HG03571 (cell line): ENCODE data around the gene KLHL34.

Experiments used
- ATAC-seq: cut with Tn5 transposase; IDR thresholded peaks from one replicate; pipeline ENCODE4 v1.9.1; 2021; ENCODE audit not compliant: unreplicated experiment

KLHL34 gene

DNA sequence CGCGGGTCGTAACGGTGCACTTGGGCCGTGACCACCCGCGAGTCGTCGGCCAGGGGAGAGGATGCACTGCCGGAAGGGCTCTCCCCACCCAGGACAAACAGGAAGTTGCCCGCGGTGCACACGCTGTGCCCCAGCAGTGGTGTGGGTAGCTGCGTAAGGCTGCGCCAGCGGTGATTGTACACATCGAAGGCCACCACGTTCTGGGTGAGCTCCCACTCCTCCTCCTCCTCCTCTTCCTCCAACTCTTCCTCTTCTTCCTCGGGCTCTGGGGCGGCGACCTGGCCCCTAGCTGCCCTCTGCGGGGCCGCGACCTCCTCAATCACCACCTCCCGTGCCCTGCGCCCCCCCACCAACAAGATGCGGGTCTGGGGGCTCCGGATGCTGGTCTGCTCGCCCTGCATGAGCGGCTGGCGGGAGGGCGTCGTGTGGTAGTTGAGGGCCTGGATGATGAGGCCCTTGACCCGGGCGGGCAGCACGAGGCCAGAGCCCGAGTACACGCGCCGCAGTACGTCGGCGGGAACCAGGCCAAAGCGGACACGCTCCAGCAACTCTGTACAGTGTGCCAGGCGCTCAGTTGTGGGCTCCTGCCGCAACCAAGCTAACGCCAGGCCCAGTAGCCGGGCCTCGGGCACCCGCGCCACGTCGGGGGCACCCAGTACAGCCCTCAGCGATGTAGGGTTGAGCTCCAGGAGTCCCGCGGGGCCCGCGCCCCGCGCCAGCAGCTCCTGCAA is 1.4 kb downstream of the KLHL34 start:
- ATAC-seq, result no peak

GRCh38 chrX:21655901-21656586 is 2.1 kb downstream of the KLHL34 start:
- no peak for ATAC-seq

DNA sequence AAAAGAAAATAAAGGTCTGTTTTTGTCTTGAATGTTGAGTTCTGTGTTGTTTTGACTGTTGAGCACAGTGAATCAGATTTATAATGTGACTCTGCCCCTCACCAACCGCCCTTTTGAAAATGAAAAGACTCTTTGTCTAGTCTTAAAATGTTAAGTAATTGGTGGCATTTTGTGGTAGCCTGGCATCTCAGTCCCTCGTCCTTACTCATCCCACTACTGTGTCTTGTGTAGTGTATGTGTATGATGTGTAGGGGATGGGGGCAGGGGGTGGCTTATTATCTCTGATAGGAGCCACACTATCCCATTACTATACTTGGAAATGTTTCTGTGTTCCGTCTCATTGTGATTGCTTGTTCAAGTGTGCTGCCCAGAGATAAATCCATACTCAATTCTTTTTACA is 12.2 kb downstream of the KLHL34 start:
- ATAC-seq, result no peak

DNA sequence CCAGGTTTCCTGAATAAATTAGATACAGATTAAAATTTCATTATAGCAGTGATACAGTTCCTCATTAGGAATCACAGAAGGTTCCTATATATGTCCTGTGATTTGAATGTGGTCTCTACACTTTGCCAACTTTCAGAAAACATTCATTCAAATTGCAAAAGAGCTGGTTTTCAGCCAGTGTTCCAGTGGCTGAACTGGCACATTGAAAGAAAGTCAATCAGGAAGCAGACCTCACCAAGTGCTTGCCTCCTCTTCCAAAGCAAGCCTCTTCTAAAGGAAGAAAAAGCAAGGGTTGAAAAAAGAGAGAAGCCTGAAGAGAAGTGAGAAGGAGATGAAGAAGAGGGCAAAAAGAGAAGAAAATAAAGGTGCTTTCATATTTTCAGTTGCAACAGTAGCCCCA is 12.7 kb downstream of the KLHL34 start:
- no peak for ATAC-seq

DNA sequence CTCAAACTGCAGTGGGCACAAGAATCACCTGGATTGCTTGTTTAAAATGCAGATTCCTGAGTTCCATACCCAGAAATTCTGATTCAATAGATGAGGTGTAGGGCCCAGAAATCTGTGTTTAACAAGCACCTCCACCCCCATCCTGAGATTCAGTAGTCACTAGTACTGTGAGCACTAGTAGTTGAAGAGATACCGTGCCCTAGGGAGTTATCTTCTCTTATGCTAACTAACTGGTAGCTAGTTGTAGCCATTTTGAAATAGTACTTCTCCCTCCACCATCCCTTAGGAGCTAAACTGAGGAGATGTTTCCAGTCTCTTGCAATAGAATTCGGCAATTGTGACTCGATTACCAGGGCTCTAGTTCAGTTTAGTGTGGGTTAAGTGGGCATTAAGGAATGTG is 18.4 kb downstream of the KLHL34 start:
- no peak for ATAC-seq

DNA sequence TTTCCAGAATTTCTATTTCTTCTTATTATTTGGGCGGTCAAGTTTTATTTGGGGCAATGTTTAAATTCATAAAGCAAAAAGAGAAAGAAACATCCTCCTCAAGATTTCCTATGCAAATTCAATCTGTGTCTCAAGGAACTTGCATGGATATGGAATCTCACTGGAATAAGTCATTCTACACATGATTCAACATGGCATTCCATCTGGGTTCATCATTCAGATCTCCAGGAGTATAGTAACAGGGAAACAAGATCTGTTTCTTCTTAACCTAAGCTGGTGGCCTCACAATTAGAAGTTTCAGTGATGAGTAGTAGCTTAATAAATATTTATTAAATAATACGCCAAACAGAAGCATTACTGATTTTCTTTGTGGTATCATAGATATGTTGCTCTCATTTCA is 19.8 kb downstream of the KLHL34 start:
- no peak for ATAC-seq

- no peak for ATAC-seq
Measured at GRCh38 chrX:21632027-21632426, 26.1 kb downstream of the KLHL34 start.

- no peak for ATAC-seq
Measured at GRCh38 chrX:21623778-21624501, 34.2 kb downstream of the KLHL34 start.

DNA sequence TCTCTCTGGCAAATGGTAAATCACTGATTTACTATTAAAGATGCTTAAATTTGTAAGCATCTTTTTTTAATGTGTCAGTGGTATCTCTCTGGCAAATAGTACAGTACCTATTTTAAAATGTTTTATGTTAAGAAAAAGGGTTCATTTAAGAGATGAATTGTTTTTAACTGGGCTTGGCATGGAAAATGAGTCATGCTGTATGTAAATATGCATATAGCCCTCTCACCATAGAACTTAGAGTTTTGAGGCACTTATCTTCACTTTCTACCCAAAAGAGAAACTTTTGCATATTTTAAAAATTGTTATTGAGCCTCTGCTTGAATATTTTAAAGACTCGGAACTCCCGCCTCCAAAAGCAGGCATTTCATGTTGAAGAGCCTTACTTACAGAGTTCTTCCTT is 37.9 kb downstream of the KLHL34 start:
- ATAC-seq, result no peak

GRCh38 chrX:21616386-21616785 is 41.7 kb downstream of the KLHL34 start:
- ATAC-seq, result no peak

DNA sequence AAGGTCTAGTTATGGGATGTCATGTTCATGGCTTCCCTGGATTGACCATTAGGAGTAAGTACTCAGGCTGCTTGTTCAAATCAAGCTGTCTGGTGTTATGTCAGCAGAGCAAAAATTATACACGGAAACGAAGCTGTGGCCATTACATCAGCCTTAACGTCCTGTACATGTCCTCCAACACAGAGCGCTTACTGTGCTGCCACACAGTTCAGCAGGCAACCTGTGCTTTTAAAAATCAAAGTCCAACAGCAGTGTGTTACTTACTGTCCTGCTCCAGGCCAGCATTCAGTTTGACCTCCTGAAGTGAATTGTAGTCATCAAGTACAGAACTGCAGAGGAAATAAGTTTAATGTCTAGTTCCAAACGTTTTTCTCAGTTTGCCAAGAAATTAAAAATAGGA is 46.0 kb downstream of the KLHL34 start:
- ATAC-seq, result no peak

DNA sequence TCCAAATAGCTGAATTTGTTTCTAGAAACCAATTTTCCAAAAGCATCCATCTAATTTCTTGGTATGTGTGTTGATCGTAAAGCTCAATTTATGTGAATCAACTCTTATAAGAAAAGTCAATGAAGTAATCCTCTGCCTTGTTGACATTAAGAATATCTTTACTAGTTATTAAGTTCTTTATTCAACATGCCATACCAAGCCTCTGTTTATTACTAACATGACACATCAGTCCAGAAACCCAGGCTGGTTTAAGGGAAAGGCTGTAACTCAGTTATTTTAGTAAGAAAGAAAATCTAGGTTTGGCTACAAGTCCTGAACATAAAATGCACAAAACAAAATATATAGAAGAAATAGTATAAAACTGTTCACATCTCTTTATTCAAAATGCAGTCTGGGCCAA is 48.0 kb downstream of the KLHL34 start:
- ATAC-seq, result no peak

DNA sequence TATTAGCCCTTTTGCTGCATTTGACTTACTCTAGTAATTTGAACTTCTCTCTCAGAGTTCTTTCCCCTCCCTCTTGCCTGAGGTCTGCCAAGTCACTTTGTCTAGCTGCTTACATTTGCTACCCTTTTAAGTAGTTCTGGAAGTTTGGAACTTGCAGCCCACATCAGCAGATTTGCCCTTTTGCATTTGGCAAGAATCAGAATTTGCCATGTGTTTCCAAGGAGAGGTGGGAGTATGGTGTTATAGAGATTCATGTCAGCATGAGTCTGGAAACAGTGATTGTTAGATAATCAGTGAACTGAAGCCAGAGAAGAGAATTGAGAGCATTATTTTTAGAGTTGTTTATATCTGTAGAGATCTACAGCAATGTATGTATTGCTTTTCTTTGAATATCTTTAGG is 52.1 kb downstream of the KLHL34 start:
- no peak for ATAC-seq
